HepG2 (cell line): ENCODE results near the gene CACNA1I. TPM values are rescaled to one million over a fixed set of nuclear protein-coding genes. Genes with fewer than 3 reads are reported as not detected.

Source experiments
- ATRX ChIP-seq: sonication (generic); formaldehyde crosslinking; IDR thresholded peaks from 2 replicates; pipeline ENCODE4 v1.4.0; 2020; ENCODE audit warnings: missing genetic modification reagents, borderline replicate concordance
- CENPT ChIP-seq: sonication (generic); formaldehyde crosslinking; IDR thresholded peaks from 2 replicates; pipeline ENCODE4 v1.8.0; 2022; ENCODE audit warnings: low read depth, mild to moderate bottlenecking, moderate library complexity, missing genetic modification reagents
- EEA1 ChIP-seq: sonication (generic); formaldehyde crosslinking; IDR thresholded peaks from 2 replicates; pipeline ENCODE4 v1.5.1; 2020; ENCODE audit warnings: mild to moderate bottlenecking, missing genetic modification reagents, borderline replicate concordance
- ELF3 ChIP-seq: IDR thresholded peaks from 2 replicates; pipeline ENCODE4 v1.6.1; 2016; ENCODE audit warnings: missing genetic modification reagents, missing compliant biosample characterization
- ESRRA ChIP-seq: sonication (generic); formaldehyde crosslinking; IDR thresholded peaks from 2 replicates; pipeline ENCODE4 v1.5.1; 2020; ENCODE audit warnings: mild to moderate bottlenecking, low read depth, missing genetic modification reagents
- KMT2A ChIP-seq: sonication (generic); formaldehyde crosslinking; IDR thresholded peaks from 2 replicates; pipeline ENCODE4 v1.4.0; 2020; ENCODE audit warnings: missing genetic modification reagents
- MTA3 ChIP-seq: sonication (generic); formaldehyde crosslinking; IDR thresholded peaks from 2 replicates; pipeline ENCODE4 v1.4.0; 2020; ENCODE audit warnings: missing genetic modification reagents
- MYNN ChIP-seq: sonication (generic); formaldehyde crosslinking; IDR thresholded peaks from 2 replicates; pipeline ENCODE4 v1.4.0; 2020; ENCODE audit warnings: mild to moderate bottlenecking, low read depth, missing genetic modification reagents
- SMYD3 ChIP-seq: sonication (generic); formaldehyde crosslinking; IDR thresholded peaks from 2 replicates; pipeline ENCODE4 v1.8.1; 2023; ENCODE audit warnings: mild to moderate bottlenecking, missing genetic modification reagents
- ZFP36L2 ChIP-seq: sonication (generic); formaldehyde crosslinking; IDR thresholded peaks from 2 replicates; pipeline ENCODE4 v1.4.0; 2020; ENCODE audit warnings: missing genetic modification reagents
- ZFP37 ChIP-seq: sonication (generic); formaldehyde crosslinking; IDR thresholded peaks from 2 replicates; pipeline ENCODE4 v1.4.0; 2020; ENCODE audit warnings: missing genetic modification reagents, borderline replicate concordance
- ZNF205 ChIP-seq: IDR thresholded peaks from 2 replicates; pipeline ENCODE4 v1.6.1; 2018; ENCODE audit warnings: missing biosample characterization, missing genetic modification reagents
- ZNF264 ChIP-seq: sonication (generic); formaldehyde crosslinking; IDR thresholded peaks from 2 replicates; pipeline ENCODE4 v1.4.0; 2020; ENCODE audit warnings: missing genetic modification reagents
- ZNF577 ChIP-seq: sonication (generic); formaldehyde crosslinking; IDR thresholded peaks from 2 replicates; pipeline ENCODE4 v1.4.0; 2020; ENCODE audit warnings: mild to moderate bottlenecking, low read depth, missing genetic modification reagents, borderline replicate concordance
- ZNF598 ChIP-seq: sonication (generic); formaldehyde crosslinking; IDR thresholded peaks from 2 replicates; pipeline ENCODE4 v1.5.1; 2020; ENCODE audit warnings: mild to moderate bottlenecking, missing genetic modification reagents, borderline replicate concordance
- ZSCAN12 ChIP-seq: sonication (generic); formaldehyde crosslinking; IDR thresholded peaks from 2 replicates; pipeline ENCODE4 v1.9.0; 2021; ENCODE audit warnings: mild to moderate bottlenecking, missing genetic modification reagents
- polyA plus RNA-seq, 8 experiments: library from polyadenylated mRNA; depleted of rRNA in 3 of 8; stranded (reverse) in 7 of 8; unstranded in 1 of 8; fragments of >200 nt; fragmentation: Illumina TruSeq in 4 of 8; extraction: Trizol in 4 of 8; gene quantifications; 2 replicates each; pipeline versions ENCODE4 v1.2.1 to v1.2.3, GENCODE V29; 2011 to 2016; ENCODE audit warnings: low read depth in 4 of 8, missing spikeins in 1 of 8, mixed read lengths in 1 of 8; ENCODE audit not compliant: insufficient read depth in 1 of 8
- total RNA-seq, 5 experiments: library from RNA; depleted of rRNA; stranded (reverse); fragments of >200 nt; fragmentation: Illumina TruSeq; extraction: Trizol; gene quantifications; 2 replicates each; pipeline ENCODE4 v1.2.3, GENCODE V29; 2016; ENCODE audit warnings: low read depth in 1 of 5
- TF ChIP-seq, protein P1 (sequence below): sonication (generic); formaldehyde crosslinking; conservative IDR thresholded peaks from 2 replicates; pipeline ENCODE4 v1.8.0; 2022; ENCODE audit warnings: mild to moderate bottlenecking, moderate library complexity, missing genetic modification reagents
- TF ChIP-seq, protein P2 (sequence below): sonication (generic); formaldehyde crosslinking; IDR thresholded peaks from 2 replicates; pipeline ENCODE4 v1.4.0; 2020; ENCODE audit warnings: missing genetic modification reagents, borderline replicate concordance
- TF ChIP-seq, protein P3 (sequence below): IDR thresholded peaks from 2 replicates; pipeline ENCODE4 v1.6.1; 2012; ENCODE audit warnings: low read depth, low read length, improper control_type of control experiment
- TF ChIP-seq, protein P4 (sequence below): sonication (generic); formaldehyde crosslinking; IDR thresholded peaks from 2 replicates; pipeline ENCODE4 v1.5.0; 2020; ENCODE audit warnings: missing genetic modification reagents

CACNA1I gene
- total and polyA plus RNA-seq, 2 of the 13 experiments (the other 11 are each of a cell fraction or from before 2014, with no cell fraction given) = not detected

DNA sequence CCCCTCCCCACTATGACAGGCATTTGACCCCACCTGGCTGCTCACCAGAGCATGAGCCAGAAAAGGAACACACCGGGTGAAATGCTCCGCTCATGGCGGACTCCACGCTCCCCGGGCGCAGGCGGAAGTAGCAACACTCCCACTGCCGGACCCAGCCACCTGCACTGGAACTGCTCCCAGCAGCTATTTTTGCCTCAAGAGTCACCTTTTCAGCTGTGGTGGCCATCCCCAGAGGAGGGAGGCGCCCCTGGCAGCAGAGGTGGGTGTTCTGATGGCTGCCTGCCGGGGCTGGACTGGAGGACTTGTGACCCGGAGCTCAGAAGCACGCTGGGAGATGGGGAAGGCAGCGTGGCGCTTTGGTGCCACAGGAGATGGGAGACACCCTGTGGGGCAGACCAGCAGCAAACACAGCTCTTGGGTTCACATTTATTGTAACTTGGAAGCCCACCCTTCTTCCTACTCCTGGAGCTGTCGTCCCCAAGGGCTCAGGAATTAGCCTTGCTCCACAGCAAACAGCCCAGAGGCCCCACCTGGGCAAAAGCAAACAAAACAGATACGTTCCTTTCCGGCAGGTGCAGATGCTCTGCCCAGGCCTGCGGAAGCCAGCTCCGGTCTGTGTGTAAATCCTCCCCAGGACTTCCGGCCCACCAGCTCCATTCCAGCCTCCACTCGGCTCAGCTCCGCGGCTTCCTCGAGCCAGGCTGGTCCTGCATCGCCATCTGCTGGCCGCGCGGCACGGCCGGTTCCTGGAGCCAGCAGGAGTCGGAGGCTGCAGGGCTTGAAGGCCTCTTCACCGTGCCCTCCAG lies 41.7 kb upstream of the CACNA1I start (continued):
- TF ChIP-seq EEA1 (CRISPR knock-in tag) = no peak
- TF ChIP-seq ZFP36L2 = 0 out of 2 replicates have a peak, but pooled peaks have one; percentile 29
- no peak for TF ChIP-seq MTA3
- TF ChIP-seq ZNF577 (CRISPR knock-in tag) = no peak
- TF ChIP-seq, protein P1, sequence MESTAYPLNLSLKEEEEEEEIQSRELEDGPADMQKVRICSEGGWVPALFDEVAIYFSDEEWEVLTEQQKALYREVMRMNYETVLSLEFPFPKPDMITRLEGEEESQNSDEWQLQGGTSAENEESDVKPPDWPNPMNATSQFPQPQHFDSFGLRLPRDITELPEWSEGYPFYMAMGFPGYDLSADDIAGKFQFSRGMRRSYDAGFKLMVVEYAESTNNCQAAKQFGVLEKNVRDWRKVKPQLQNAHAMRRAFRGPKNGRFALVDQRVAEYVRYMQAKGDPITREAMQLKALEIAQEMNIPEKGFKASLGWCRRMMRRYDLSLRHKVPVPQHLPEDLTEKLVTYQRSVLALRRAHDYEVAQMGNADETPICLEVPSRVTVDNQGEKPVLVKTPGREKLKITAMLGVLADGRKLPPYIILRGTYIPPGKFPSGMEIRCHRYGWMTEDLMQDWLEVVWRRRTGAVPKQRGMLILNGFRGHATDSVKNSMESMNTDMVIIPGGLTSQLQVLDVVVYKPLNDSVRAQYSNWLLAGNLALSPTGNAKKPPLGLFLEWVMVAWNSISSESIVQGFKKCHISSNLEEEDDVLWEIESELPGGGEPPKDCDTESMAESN (CRISPR knock-in tag) = peak; percentile 93
- TF ChIP-seq, protein P2, sequence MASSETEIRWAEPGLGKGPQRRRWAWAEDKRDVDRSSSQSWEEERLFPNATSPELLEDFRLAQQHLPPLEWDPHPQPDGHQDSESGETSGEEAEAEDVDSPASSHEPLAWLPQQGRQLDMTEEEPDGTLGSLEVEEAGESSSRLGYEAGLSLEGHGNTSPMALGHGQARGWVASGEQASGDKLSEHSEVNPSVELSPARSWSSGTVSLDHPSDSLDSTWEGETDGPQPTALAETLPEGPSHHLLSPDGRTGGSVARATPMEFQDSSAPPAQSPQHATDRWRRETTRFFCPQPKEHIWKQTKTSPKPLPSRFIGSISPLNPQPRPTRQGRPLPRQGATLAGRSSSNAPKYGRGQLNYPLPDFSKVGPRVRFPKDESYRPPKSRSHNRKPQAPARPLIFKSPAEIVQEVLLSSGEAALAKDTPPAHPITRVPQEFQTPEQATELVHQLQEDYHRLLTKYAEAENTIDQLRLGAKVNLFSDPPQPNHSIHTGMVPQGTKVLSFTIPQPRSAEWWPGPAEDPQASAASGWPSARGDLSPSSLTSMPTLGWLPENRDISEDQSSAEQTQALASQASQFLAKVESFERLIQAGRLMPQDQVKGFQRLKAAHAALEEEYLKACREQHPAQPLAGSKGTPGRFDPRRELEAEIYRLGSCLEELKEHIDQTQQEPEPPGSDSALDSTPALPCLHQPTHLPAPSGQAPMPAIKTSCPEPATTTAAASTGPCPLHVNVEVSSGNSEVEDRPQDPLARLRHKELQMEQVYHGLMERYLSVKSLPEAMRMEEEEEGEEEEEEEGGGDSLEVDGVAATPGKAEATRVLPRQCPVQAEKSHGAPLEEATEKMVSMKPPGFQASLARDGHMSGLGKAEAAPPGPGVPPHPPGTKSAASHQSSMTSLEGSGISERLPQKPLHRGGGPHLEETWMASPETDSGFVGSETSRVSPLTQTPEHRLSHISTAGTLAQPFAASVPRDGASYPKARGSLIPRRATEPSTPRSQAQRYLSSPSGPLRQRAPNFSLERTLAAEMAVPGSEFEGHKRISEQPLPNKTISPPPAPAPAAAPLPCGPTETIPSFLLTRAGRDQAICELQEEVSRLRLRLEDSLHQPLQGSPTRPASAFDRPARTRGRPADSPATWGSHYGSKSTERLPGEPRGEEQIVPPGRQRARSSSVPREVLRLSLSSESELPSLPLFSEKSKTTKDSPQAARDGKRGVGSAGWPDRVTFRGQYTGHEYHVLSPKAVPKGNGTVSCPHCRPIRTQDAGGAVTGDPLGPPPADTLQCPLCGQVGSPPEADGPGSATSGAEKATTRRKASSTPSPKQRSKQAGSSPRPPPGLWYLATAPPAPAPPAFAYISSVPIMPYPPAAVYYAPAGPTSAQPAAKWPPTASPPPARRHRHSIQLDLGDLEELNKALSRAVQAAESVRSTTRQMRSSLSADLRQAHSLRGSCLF (CRISPR knock-in tag) = no peak
- peak; percentile 72; the same call in 1 of the 2 replicates for TF ChIP-seq ZNF264
- no peak; the same call in 1 of the 2 replicates for TF ChIP-seq ZNF598 (CRISPR knock-in tag)
- peak; percentile 87; the same call in 1 of the 2 replicates for TF ChIP-seq ZNF205 (CRISPR knock-in tag)
- peak; percentile 87 for TF ChIP-seq ELF3 (CRISPR knock-in tag)
- TF ChIP-seq CENPT (CRISPR knock-in tag) = no peak
- TF ChIP-seq ZSCAN12 (CRISPR knock-in tag) = 0 out of 2 replicates have a peak, but pooled peaks have one; percentile 58
- no peak for TF ChIP-seq MYNN
- no peak for TF ChIP-seq ATRX (CRISPR knock-in tag)
- no peak for TF ChIP-seq ZFP37 (CRISPR knock-in tag)
- TF ChIP-seq, protein P3, sequence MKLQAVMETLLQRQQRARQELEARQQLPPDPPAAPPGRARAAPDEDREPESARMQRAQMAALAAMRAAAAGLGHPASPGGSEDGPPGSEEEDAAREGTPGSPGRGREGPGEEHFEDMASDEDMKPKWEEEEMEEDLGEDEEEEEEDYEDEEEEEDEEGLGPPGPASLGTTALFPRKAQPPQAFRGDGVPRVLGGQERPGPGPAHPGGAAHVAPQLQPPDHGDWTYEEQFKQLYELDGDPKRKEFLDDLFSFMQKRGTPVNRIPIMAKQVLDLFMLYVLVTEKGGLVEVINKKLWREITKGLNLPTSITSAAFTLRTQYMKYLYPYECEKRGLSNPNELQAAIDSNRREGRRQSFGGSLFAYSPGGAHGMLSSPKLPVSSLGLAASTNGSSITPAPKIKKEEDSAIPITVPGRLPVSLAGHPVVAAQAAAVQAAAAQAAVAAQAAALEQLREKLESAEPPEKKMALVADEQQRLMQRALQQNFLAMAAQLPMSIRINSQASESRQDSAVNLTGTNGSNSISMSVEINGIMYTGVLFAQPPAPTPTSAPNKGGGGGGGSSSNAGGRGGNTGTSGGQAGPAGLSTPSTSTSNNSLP = peak; percentile 66; the same call in 1 of the 2 replicates
- TF ChIP-seq SMYD3 (CRISPR knock-in tag) = no peak
- TF ChIP-seq, protein P4, sequence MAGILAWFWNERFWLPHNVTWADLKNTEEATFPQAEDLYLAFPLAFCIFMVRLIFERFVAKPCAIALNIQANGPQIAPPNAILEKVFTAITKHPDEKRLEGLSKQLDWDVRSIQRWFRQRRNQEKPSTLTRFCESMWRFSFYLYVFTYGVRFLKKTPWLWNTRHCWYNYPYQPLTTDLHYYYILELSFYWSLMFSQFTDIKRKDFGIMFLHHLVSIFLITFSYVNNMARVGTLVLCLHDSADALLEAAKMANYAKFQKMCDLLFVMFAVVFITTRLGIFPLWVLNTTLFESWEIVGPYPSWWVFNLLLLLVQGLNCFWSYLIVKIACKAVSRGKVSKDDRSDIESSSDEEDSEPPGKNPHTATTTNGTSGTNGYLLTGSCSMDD = no peak
- TF ChIP-seq KMT2A (CRISPR knock-in tag) = peak; percentile 55; the same call in 1 of the 2 replicates
- peak; percentile 47; the same call in 1 of the 2 replicates for TF ChIP-seq ESRRA
